PFSK-1 (cell line): ENCODE results near the gene ANKS1B.

Experiments used
- FOXP2 ChIP-seq: optimal IDR thresholded peaks from 2 replicates; pipeline ENCODE3; 2011; ENCODE audit warnings: borderline replicate concordance, control low read depth, inconsistent platforms; ENCODE audit not compliant: insufficient read depth; ENCODE audit errors: extremely low read length, extremely low read depth
- POLR2AphosphoS5 ChIP-seq: IDR thresholded peaks from 2 replicates; pipeline ENCODE4 v1.6.1; 2012; ENCODE audit warnings: low read depth, mild to moderate bottlenecking, control low read depth, low read length, moderate library complexity
- SIN3A ChIP-seq: IDR thresholded peaks from 2 replicates; pipeline ENCODE4 v1.6.1; 2012; ENCODE audit warnings: mild to moderate bottlenecking, low read length, moderate library complexity, borderline replicate concordance; ENCODE audit not compliant: insufficient read depth
- TAF1 ChIP-seq: IDR thresholded peaks from 2 replicates; pipeline ENCODE4 v1.6.1; 2012; ENCODE audit warnings: low read length, control low read depth, borderline replicate concordance; ENCODE audit not compliant: insufficient read depth
- TF ChIP-seq, protein P1 (sequence below), 2 experiments: IDR thresholded peaks; 2 replicates each; pipeline versions ENCODE4 v1.6.1 to v1.8.0; 2011 to 2012; ENCODE audit warnings: low read depth in 2 of 2, low read length in 2 of 2, control low read depth in 1 of 2, inconsistent platforms in 1 of 2, mild to moderate bottlenecking in 1 of 2, moderate library complexity in 1 of 2; ENCODE audit not compliant: insufficient read depth in 1 of 2

The ANKS1B gene

DNA sequence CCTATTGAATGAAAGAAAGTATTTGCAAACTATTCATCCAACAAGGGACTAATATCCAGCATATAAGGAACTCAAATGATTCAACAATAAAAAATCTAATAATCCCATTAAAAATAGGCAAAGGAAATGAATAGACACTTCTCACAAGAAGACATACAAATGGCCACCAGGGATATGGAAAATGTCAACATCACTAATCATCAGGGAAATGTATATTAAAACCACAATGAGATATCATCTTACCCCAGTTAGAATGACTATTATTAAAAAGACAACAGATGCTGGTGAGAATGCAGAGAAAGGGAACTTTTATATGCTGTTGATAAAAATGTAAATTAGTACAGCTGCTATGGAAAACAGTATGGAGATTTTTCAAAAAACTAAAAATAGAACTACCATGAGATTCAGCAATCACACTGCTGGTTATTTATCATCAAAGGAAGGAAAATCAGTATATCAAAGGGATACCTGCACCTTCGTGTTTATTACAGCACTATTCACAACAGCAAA lies 247.9 kb downstream of the ANKS1B start:
- TF ChIP-seq SIN3A (no peak), POLR2AphosphoS5 (no peak), TAF1 (no peak), FOXP2 (no peak)
- TF ChIP-seq, protein P1, sequence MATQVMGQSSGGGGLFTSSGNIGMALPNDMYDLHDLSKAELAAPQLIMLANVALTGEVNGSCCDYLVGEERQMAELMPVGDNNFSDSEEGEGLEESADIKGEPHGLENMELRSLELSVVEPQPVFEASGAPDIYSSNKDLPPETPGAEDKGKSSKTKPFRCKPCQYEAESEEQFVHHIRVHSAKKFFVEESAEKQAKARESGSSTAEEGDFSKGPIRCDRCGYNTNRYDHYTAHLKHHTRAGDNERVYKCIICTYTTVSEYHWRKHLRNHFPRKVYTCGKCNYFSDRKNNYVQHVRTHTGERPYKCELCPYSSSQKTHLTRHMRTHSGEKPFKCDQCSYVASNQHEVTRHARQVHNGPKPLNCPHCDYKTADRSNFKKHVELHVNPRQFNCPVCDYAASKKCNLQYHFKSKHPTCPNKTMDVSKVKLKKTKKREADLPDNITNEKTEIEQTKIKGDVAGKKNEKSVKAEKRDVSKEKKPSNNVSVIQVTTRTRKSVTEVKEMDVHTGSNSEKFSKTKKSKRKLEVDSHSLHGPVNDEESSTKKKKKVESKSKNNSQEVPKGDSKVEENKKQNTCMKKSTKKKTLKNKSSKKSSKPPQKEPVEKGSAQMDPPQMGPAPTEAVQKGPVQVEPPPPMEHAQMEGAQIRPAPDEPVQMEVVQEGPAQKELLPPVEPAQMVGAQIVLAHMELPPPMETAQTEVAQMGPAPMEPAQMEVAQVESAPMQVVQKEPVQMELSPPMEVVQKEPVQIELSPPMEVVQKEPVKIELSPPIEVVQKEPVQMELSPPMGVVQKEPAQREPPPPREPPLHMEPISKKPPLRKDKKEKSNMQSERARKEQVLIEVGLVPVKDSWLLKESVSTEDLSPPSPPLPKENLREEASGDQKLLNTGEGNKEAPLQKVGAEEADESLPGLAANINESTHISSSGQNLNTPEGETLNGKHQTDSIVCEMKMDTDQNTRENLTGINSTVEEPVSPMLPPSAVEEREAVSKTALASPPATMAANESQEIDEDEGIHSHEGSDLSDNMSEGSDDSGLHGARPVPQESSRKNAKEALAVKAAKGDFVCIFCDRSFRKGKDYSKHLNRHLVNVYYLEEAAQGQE (IDR thresholded peaks at IDR 0.05; ENCODE audit: insufficient read depth in 1 of 2, low read depth in 2 of 2, low read length in 2 of 2) = no peak

DNA sequence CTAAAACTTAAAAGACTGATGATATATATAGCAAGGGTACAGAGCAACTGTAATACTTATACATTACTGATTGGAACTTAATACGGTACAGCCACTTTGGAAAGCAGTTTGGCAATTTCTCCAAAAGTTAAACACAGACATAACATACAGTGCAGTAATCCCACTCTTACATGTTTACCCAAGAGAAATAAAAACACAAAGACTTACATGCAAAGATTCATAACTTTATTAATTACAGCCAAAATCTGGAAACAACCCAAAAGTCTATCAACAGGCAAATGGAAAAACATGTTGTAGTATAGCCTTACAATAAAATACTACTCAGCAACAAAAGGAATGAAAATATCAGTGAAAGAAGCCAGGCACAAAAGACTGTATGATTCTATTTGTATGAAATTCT lies 252.6 kb downstream of the ANKS1B start:
- TF ChIP-seq TAF1 = no peak
- no peak for TF ChIP-seq POLR2AphosphoS5
- TF ChIP-seq SIN3A = no peak
- no peak for TF ChIP-seq FOXP2
- TF ChIP-seq, protein P1 (IDR thresholded peaks at IDR 0.05; ENCODE audit: insufficient read depth in 1 of 2, low read depth in 2 of 2, low read length in 2 of 2) = no peak

DNA sequence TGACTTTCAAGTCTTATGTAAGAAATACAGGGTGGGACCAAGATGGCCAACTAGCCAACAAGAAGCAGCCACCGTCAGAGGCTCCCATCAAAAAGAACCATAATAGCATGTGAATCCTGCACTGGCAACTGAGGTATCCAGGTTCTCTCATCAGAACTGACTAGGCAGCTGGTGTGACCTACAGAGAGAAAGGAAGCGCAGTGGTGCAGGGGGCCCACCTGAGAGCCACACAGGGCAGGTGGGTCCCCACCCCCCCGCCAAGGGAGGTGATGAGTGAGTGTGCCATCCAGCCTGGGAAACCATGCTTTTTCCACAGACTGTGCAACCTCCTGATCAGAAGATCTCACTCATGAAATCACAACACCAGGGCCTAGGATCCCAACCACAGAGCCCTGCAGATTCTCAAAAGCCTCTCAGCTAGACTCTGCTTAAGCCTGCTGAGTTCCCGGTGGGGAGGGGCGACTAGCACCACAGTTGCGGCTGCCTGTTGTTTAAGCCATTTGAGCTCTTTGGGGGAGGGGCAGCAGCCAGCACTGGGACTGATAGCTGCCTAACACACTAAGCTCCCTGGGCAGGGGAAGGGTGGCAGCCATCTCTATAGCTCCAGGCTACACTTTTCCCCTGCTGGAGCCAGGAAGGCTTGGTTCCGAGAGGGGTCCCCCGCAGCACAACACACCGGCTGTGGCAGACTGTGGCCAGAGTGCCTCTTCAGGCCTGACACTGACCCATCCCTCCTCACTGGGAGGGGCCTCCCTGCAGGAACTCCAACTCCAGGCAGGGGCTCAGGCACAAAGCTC lies 261.8 kb downstream of the ANKS1B start:
- TF ChIP-seq POLR2AphosphoS5 = no peak
- no peak for TF ChIP-seq FOXP2
- TF ChIP-seq, protein P1 (IDR thresholded peaks at IDR 0.05; ENCODE audit: insufficient read depth in 1 of 2, low read depth in 2 of 2, low read length in 2 of 2) = no peak
- no peak for TF ChIP-seq TAF1
- TF ChIP-seq SIN3A = no peak

GRCh38 chr12:99721715-99722275 lies 262.9 kb downstream of the ANKS1B start:
- TF ChIP-seq POLR2AphosphoS5 (no peak), TAF1 (no peak), SIN3A (no peak), FOXP2 (no peak)
- TF ChIP-seq, protein P1 (IDR thresholded peaks at IDR 0.05; ENCODE audit: insufficient read depth in 1 of 2, low read depth in 2 of 2, low read length in 2 of 2) = no peak
